Measurements from ENCODE around the gene FAM20C. TPM values are rescaled to one million over a fixed set of nuclear protein-coding genes. Genes with fewer than 3 reads are reported as not detected.

Gene FAM20C
- total RNA-seq, 1 donor: 16.8 TPM

GRCh38 chr7:154096-154799 is 38.1 kb upstream of the FAM20C start:
- H3K4me3 ChIP-seq (ENCODE audit: low read depth, low read length): no peak overlapping the region
- no peak for TF ChIP-seq CTCF (IDR thresholded peaks at IDR 0.05; ENCODE audit: insufficient read depth, low read depth, low read length)
- no peak for DNase-seq (ENCODE audit: low read depth)

- DNase-seq (ENCODE audit: low read depth): no peak
- no peak for TF ChIP-seq CTCF (IDR thresholded peaks at IDR 0.05; ENCODE audit: insufficient read depth, low read depth, low read length)
- no peak overlapping the region for H3K4me3 ChIP-seq (ENCODE audit: low read depth, low read length)
Observed at GRCh38 chr7:155469-155900, 36.9 kb upstream of the FAM20C start.

DNA sequence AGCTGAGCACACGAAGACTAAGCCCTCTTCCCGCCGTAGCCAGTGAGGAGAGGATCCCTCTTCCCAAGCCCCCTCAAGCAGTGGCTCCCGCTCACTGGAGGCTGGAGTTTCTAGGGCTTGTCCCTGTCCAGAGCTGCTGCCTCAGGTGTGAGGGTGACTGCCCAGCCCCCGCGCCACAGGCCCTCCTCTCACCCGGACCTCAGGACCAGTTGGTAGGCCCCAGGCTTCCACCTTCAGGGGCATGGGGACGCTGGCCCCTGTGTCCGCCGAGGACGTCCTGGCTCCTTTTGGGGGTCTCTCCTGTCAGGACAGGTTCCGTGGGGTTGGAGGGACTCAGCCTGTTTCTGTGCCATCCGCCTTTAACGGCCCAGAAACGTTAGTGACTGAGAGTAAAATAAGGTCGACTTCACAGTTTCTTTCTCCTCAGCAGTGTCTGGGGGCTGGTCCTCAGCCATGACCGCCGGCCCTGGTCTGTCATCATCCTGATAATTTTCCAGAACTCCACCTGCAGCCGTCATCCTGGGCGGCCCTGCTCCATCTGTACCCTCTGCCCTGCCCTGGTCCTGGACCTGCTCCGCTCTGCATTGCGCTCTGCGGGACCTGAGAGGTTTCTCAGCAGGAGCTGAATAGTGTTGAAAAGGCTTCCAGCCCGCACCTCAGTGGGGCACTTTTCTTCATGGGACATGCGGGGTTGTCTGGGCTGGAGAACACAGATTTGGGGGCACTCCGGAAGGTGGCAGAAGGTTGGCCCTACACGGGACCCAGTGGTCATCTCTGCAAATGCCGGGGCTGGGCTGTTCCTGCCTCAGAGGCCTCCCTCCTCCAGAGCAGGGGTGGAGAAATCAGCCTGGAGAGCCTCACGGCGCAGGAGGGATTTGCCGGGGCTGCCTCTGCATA is 36.0 kb upstream of the FAM20C start:
- no peak for TF ChIP-seq CTCF (IDR thresholded peaks at IDR 0.05; ENCODE audit: insufficient read depth, low read depth, low read length)
- DNase-seq (ENCODE audit: low read depth): no peak
- H3K4me3 ChIP-seq (ENCODE audit: low read depth, low read length): no peak overlapping the region

DNA sequence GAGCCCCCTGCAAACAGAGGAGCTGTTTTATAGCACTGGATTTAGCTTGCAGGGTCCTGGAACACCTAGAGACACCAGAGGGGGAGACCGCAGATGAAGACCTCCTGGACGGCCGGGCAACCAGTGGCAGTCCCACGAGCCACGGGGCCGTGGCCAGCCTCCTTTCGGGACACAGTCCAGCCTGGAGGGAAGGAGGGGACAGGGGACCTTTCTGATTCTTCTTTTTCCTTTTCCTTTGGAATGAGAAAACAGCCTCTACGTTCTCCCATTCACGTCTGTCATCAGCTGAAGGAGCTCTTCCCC is 35.4 kb upstream of the FAM20C start:
- TF ChIP-seq CTCF (IDR thresholded peaks at IDR 0.05; ENCODE audit: insufficient read depth, low read depth, low read length): no peak
- DNase-seq (ENCODE audit: low read depth): no peak
- H3K4me3 ChIP-seq (ENCODE audit: low read depth, low read length): no peak overlapping the region

DNA sequence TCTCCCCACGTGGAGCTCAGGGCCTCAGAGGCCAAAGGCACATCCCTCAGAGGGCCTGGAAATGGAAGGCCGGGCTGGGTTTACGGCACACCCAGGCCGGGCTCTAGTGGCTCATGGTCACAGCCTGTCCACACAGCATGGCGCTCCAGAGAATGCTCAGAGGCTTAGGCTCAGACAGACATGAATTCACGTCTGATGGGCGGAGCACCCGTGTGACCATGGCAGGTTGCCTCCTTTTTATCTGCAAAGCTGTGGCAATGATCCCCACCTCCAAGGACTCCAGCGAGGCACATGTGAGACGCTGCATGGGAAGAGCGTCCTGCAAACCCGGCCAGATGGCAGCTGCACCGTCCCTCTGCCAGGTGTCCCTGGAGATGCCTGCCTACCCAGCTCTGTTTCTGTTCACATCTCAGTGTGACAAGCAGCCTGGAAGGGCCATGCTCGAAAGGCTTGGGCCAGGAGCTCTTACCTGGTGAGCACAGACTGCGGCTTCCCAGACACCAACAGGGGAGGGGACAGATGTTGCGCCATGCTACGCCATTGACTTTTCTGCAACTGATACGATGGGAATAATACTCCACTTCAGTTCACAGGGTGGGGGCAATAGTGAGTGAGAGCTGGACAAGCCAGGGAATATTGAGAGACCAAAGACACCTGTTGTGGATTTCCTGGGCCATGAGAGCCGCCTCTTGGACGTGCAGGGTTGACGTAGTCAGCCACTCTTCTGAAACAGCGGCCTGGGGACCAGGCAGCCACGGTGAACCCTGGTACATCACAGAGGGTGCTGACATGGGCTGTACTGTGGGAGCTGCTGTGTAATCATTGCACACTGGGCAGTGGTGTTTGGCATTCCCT is 34.4 kb upstream of the FAM20C start:
- H3K4me3 ChIP-seq (ENCODE audit: low read depth, low read length): no peak overlapping the region
- TF ChIP-seq CTCF (IDR thresholded peaks at IDR 0.05; ENCODE audit: insufficient read depth, low read depth, low read length): no peak
- no peak for DNase-seq (ENCODE audit: low read depth)

DNA sequence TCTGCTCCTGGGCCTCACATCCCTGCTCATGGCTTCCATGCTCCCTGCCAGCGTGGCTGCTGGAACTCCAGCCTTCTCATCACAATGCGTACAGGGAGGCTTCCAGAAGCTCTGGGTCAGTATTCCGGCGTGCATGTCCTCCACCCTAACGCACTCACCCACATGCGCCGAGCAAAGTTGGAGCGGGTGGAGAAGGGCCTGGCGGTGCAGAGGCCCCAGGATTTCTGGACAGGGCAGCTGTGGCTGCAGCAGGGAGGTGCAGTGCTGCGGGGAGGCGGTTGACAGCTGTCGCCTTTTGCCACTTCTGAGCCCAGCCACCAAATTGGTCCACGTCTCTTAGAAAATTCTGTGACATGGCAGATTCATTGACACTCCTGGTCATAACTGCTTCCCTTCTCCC is 33.6 kb upstream of the FAM20C start:
- no peak for DNase-seq (ENCODE audit: low read depth)
- no peak for TF ChIP-seq CTCF (IDR thresholded peaks at IDR 0.05; ENCODE audit: insufficient read depth, low read depth, low read length)
- no peak overlapping the region for H3K4me3 ChIP-seq (ENCODE audit: low read depth, low read length)
